ENCODE measurements around the gene MIEF2.

MIEF2 gene

DNA sequence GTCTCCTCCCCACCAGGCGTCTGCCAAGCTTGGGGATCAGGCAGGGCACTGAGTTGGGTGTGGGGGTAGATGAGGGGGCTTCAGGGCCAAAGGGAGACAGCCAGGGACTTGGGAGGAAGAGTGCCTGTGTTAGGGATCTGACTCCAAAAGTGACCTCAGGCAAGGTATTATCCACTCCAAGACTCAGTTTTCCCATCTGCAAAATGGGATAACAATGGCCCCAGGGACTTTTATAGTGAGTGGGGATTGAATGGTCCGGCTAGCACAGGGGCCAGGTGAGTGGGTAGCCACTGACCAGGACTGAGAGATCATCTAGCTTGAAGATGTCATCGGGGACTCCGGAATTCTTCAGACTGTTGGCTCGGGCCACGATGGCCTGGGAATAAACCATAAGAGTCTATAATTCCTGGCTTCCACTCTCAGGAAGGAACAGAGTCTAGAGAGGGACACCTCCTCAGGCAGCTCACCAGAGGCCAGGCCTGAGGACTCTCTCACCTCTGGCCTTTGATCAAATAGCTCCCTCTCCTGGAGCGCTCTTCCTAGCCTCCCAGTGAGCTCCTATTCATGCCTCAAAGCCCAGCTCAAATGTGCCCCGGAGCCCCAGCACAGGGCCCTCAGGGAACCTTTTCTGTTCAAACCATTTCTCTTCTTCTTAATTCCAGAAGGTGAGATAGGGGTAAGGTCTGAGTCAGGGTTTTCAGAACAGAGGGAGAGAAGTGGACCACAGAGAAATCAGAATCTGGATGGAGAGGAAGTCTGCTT lies 5.4 kb upstream of the MIEF2 start:
- no peak for DNase-seq (ENCODE audit: low read depth in 3 of 3, low spot score in 1 of 3)

DNA sequence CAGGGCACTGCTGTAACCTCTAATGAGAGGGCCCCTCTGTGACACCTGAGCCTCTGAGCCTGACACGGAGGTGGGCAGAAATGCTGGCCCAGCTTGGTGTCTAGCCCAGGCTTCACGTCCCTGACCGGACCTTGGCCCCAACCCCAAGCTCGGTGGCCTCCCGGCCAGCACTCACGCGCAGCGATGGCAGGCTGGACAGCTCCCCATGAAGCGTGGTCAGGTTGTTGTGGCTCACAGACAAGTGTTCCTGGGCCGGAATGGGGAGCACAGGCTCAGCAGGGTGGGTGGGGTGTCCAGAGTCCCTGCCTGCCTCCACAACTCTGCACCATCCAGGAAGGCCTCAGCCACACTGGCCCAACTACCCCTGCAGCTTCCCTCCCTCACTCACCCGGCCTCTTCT lies 4.1 kb upstream of the MIEF2 start:
- no peak for DNase-seq (ENCODE audit: low read depth in 3 of 3, low spot score in 1 of 3)

DNA sequence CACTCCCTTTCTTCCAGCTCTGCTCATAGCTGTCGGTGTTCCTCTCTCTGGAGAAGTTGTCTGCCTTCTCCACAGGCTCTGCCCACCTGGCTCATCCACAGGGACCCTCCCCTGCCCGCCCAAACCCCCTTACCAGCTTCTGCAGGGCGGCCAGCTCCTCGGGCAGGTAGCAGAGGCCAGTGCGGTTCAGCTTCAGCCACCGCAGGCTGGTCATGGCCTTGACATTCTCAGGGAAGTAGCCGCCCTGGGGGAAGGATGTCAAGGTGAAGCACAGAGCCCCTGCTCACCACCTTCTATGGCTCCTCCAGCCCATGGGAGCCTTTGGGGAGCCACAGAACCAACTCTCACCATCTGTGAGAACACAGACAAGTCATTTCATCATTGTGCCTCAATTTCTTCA lies 3.7 kb upstream of the MIEF2 start:
- no peak for DNase-seq (ENCODE audit: low read depth in 3 of 3, low spot score in 1 of 3)

DNA sequence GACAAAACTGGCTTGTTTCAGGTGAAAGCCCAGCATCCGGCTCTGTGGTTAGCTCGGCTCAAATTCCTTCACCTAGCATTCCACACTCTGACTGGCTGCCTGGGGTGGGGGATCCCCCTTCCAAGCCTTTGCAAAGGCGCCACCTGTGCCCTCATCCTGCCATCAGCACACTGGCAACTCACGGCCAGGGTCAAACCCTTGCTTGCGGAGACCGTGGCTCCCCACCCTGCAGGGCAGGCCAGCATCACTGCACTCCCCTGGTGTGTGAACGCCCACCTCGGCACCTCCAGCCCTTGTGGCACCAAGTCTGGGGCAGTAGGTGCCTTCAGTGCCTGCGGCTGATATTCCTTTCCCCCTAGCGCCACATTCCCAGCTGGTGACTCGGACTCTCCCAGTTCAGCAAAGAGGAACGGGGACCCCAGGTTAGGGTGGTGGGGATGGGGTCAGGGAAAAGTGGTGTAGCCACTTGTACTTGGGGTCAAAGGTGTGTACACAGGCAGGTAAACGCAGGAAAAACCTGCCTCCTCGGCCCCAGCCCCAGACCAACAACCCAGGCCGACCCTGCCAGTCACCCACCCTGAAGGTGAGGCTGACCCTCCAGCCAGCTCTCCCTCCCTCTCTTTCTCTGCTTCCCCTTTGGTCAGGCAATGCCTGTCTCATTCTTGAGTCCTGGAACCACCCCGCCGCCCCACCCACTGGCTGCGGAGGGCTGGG lies 3.0 kb upstream of the MIEF2 start:
- DNase-seq (ENCODE audit: low read depth in 3 of 3, low spot score in 1 of 3) = no peak

DNA sequence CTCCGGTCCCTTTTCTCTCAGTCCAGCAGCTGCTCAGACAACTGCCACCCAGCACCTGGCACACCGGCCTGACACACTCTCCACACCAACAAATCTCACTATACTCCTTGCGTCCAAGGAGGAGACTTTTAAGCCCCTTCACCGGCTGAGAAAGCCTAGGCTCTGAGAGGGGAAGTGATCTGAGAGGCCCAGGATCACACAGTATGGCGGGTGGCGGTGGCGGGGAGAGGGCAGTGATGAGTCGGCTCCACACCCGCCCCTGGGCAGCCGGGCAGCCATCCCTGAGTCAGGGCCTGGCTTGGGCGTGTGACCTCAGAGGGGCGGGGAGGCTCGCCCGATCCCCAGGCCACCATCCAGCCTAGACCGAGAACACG lies 2.5 kb upstream of the MIEF2 start:
- peak in 1 of 3 donors; percentile 22 for DNase-seq (ENCODE audit: low read depth in 3 of 3, low spot score in 1 of 3)

DNA sequence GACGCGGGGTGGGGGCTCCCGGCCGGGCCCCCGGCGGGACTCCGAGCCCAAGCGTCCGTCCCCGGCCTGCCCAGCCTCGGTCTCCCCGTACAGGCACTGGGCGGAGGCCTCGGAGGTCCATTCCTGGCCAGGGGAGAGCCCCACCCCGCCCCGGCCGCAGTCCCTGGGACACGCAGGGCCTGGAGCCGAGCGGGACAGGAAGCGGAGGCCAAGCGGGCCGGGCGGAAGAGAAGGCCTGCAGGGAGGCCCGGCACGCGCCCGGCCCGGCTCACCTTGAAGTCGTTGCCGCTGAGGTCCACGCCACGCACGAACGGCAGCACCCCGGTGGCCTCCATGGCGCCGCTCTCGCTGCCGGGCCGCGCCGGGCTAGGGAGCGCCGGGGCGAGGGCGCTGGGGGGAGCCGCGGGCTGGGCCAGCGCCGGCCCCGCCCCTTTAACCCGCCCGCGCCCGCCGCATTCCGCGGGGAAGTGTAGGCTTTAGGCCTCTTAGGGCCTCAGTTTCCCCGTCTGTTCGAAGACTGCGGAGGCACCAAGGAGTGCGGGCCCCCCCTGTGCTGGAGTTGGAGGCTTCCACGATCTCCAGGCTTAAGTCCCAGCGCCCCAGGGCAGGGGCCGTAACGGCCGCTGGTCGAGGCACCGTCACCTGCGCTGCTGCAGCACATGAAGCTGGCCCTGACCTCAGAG lies 2.0 kb upstream of the MIEF2 start, which contains the start of gene FLII:
Gene FLII (minus strand): TSS at position 383 of the 683 bp plus-strand sequence. CDS start 48 bp downstream, at position 335.
- DNase-seq (ENCODE audit: low read depth in 3 of 3, low spot score in 1 of 3) = peak in 1 of 3 donors; percentile 61

DNA sequence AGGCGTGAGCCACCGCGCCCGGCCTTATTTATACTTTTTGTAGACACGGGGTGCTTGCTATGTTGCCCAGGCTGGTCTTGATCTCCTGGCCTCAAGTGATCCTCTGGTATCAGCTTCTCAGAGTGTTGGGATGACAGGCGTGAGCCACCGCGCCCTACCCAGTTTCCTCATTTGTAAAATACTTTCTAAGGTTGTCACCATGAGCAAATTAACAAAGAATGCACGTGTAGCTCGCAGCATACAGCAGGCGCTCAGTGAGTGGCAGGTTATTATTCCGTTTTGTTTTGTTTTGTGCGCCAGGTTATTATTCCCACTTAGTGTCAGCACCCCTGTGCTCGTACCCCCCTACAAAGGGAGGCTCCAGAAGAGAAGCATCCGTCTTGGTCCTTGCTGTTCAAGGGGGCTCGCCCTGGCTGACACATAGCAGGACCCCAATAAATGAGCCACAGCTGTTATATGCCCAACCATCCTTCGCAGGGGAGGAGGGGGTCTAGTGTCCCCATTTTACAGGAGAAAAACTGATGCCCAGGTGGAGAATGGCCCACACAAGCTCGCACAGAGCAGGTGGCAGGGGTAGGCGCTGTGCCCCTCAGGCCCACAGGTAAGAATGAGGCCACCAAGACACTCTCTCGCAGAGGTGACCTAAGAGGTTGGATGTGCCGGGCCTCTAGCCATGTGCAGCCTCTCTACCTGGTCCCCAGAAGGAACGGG lies 686 bp upstream of the MIEF2 start:
- no peak for DNase-seq (ENCODE audit: low read depth in 3 of 3, low spot score in 1 of 3)

DNA sequence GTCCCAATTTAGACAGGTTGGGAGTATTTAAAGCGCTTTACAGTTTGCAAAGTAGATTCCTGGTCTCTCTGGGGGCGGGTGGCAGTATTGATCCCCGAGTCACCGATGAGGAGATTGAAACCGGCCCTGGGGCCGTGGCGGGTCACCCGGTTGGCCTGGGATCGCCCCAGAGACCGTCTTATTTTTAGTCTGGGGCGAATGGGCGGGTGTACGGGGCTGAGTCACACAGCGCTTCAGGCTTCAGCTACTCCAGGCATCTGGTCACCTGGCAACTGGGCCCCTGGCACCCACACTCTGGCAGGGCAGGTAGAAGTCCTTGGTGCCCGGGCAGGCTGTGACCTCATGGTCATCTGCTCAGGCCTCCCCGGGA lies 669 bp downstream of the MIEF2 start:
- no peak for DNase-seq (ENCODE audit: low read depth in 3 of 3, low spot score in 1 of 3)

DNA sequence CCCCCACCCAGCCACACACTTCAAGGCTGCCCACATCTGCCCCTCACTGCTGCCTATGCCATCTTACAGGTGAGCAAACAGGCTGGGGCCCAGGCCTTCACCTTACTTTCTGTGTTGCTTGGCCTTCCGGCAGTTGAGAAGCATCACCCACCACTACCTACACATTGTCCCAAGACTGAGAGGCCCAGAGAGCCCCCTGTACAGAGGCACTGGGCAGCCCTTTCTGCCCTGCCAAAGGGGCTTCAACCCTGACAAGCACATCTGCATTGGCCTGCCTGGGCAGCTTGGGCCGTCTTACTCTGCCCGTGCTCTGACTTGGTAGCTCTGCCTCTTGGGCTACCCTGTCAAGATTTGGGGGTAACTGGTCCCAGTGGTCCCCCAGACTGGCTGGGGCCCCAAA lies 1.2 kb downstream of the MIEF2 start:
- DNase-seq (ENCODE audit: low read depth in 3 of 3, low spot score in 1 of 3) = no peak

DNA sequence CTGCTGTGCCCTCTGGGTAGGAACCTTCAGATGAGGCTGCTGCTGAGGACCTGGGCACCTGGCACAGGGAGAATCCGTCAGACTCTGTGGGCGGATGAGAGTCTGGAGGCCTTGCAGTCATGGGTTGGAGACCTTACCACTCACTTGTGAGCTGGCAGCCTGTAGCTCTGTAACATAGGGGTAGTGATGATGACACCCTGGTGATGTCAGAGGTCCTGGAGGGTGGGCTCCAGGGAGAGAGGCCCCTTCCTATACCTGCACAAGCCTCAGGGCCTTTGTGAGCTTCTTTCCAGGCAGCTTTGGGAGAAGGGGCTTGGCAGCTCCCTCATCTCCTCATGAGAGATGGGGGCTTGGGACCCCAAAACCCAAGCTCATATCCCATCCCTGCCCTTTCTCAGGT lies 1.6 kb downstream of the MIEF2 start:
- no peak for DNase-seq (ENCODE audit: low read depth in 3 of 3, low spot score in 1 of 3)

DNA sequence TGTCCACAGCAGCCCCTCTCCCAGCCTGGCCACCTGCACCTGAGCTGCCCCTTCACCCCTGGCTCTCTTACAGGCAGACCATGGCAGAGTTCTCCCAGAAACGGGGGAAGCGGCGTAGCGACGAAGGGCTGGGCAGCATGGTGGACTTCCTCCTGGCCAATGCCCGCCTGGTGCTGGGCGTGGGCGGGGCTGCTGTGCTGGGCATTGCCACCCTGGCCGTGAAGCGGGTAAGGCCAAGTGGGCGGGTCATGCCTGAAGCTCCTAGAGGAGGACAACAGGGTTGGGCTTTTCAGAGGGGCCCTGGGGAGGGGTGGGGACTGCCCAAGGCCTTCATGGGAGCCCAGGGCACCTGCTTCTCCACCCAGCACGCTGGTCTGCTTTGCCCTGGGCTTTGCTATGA lies 2.2 kb downstream of the MIEF2 start:
- DNase-seq (ENCODE audit: low read depth in 3 of 3, low spot score in 1 of 3) = no peak

DNA sequence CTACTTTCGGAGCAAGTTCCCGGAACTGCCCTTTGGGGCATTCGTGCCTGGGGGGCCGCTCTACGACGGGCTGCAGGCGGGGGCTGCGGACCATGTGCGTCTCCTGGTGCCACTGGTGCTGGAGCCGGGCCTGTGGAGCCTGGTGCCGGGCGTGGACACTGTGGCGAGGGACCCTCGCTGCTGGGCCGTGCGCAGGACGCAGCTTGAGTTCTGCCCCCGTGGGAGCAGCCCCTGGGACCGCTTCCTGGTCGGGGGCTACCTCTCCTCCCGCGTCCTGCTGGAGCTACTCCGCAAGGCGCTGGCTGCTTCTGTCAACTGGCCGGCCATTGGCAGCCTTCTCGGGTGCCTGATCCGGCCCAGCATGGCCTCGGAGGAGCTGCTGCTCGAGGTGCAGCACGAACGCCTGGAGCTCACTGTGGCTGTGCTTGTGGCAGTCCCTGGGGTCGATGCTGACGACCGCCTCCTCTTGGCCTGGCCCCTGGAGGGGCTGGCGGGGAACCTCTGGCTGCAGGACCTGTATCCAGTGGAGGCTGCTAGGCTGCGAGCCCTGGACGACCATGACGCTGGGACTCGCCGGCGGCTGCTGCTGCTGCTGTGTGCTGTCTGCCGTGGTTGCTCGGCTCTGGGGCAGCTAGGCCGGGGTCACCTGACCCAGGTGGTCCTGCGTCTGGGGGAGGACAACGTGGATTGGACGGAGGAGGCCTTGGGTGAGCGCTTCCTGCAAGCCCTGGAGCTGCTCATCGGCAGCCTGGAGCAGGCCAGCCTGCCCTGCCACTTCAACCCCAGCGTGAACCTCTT lies 3.6 kb downstream of the MIEF2 start:
- DNase-seq (ENCODE audit: low read depth in 3 of 3, low spot score in 1 of 3) = no peak

DNA sequence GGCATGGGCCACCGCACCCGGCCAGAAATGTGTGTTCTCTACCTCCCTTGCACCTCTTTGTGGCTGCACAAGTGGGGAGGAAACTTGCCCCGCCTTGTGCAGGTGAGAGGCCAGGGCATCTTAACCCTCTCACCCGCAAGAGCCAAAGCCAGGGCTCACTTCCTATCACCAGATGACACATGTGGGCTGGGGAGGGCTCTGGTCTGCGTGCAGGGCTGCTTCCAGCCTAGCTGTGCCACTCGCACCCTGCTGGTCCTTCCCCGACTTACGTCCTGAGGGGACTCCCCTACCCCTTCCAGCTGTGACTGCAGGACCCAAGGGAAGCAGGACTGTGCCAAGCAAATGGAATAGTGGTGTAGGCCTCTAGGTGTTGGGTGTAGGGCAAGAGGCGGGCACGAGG lies 6.9 kb downstream of the MIEF2 start:
- DNase-seq (ENCODE audit: low read depth in 3 of 3, low spot score in 1 of 3) = no peak

DNA sequence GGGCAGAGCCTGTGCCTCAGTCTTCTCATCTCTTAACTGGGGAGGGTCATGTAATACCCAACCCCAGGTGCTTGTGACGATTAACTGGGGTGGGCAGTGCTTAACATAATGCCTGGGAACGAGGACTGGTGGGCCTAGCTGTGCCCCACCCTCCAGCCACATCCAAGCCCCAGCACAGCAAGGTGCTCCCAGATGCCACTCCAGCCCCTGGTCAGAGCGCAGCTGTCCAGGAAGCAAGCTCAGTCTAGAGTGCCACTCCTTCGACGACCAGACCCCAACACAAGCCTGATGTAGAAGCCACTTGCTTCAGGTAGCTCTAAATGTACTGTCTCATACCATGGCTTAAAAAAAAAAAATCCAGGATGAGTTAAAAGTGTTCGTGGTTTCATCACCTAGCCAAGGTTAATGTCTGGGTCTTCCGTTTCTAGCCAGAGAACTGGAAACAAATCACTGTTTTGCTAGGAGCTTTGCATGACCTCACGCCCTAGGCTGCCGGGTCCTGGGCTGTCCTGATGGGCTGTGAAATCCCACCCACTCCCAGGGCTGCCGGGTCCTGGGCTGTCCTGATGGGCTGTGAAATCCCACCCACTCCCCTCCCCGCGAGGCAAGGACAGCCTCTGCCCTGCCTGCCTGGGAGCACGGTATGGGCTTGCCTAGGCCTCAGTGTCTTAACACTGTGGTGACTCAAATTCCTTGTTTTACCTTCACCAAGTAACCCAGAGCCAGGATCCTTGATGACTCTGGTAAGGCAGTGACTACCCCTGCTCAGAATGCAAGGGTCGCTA lies 7.7 kb downstream of the MIEF2 start:
- no peak for DNase-seq (ENCODE audit: low read depth in 3 of 3, low spot score in 1 of 3)

DNA sequence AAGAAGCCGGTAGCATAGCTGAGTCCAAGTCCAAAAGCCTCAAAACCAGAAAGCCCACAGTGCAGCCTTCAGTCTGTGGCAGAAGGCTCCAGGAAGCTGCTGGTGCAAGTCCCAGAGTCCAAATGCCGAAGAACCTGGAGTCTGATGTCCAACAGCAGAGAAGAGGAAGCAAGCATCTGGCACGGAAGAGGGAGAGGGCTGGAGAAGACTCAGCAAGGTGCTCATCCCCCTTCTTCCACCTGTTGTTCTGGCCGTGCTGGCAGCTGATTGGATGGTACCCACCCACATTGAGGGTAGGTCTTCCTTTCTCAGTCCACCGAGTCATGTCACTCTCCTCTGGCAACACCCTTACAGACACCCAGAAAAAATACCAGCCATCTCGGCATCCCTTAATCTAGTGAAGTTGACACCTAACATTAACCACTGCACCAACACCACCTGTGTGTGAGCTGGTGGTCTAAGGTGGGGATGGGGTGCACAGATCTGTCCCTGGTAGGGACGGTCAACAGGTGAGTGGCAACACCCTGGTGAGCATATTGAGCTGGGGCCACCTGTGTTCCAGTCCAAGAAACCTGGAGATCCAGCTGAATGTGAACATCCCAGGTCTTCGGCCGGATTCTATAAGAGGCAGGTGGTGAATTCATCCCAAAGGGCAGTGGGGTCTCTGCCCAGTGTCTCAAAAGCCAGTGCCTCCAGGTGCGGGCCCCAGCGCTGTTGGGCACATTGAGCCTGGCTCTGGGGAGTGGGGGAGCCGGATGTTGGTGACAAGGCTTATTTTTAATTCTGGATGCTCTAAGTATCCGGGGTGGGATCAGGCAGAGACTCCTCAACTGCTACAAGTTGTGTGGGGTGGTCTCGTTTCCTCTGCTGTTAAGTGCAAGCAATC lies 9.8 kb downstream of the MIEF2 start:
- DNase-seq (ENCODE audit: low read depth in 3 of 3, low spot score in 1 of 3) = no peak

DNA sequence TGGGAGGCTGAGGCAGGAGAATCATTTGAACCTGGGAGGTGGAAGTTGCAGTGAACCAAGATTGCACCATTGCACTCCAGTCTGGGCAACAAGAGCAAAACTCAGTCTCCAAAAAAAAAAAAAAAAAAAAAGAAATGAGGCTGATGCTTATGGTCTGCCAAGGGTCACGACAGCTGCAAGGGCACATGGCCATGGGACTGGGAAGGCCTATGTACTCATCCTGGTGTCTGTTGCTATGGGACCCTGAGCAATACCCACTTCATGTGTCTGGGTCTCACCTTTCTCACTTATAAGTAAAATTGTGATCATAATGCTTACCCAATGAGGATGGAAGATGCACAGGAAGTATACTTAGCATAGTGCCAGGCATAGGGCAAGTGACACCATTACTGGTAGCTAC lies 16.6 kb downstream of the MIEF2 start:
- DNase-seq (ENCODE audit: low read depth in 3 of 3, low spot score in 1 of 3) = no peak

DNA sequence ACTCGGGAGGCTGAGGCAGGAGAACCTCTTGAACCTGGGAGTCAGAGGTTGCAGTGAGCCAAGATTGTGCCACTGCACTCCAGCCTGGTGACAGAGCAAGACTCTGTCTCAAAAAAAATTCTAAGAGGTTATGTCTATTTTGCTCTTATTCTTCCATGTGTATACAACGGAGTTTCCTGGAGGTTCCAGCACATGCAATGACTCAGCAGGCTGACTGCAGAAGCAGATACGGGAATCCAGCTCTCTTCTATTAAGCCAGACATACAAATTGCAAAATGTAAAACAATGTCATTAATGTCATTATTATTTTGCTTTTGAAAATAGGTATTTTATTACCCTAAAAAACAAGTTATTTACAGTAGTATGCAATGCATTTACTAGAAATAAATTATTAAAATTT lies 18.4 kb downstream of the MIEF2 start:
- DNase-seq (ENCODE audit: low read depth in 3 of 3, low spot score in 1 of 3) = no peak

DNA sequence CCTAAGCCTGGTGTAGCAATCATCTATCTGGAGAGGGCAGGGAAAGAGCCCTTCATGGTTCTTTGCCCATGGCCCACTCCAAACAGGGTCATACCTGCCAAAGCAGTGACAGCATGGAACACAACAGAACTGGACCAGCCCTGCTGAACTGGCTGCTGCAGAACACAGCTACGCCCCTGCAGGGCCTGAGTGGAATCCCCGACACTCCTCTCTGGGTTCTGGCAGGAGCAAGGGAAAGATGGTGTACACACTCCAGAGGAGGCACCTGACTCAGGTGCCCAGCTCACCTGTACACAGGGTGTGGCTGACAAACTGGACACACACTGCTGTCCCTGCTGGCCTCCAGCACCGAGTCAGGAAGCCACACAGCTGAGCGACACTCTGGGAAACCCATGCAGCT lies 19.8 kb downstream of the MIEF2 start:
- no peak for DNase-seq (ENCODE audit: low read depth in 3 of 3, low spot score in 1 of 3)

DNA sequence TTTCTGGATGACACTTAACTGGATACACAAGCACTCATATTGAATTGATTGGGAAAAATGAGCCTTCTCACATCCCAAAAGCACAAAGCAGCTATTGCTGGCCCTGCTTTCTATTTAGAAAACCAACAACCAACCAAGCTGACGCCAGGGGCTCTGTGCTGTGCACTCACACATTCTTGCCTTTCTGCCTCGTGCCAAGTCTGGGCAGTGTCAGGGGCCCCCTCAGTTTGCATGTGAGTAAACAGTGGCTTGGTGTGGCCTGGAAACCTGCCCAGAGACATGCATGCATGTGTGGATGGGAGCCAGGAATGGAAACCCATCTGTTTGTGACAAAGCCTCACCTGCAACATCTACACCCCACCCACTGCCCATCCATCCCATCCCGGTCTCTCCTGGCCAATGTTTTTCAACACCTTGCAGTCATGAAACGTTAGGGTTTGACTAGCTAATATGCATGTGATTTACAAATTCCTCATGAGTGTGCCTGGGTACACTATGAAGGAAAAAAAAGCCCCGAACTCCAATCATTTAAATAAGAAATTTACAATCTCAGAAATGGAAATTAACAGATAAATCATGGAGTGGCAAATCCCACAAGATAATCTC lies 20.4 kb downstream of the MIEF2 start:
- no peak for DNase-seq (ENCODE audit: low read depth in 3 of 3, low spot score in 1 of 3)

Measured in stimulated activated CD4-positive, alpha-beta T cell treated with anti-CD3 and anti-CD28 coated beads, TNF-alpha, amount 100 ng/mL, for 1 hour (primary cell).